Adrenal gland (tissue), 12 donors: Measurements from ENCODE around the gene SPTBN4. TPM values are rescaled to one million over a fixed set of nuclear protein-coding genes. Genes with fewer than 3 reads are reported as not detected.
"Not testable (repeated sequence)": the region's sequence is repeated elsewhere in the genome, so short reads cannot be mapped to it uniquely, and the experiment has no call there.

Experiments used
- DNase-seq, 7 donors: peaks; one replicate each; pipeline ENCODE4 v3.0.0-alpha.2; 2019 to 2020
- H3K27ac ChIP-seq, 5 donors: fragments of 200-600 bp; sonication (generic) in 4 of 5; 1 replicate in 3 of 5; 2 replicates in 2 of 5; pipeline versions ENCODE4 v1.5.1 to v1.8.0; 2016 to 2020; ENCODE audit warnings: mild to moderate bottlenecking in 1 of 5
- H3K27me3 ChIP-seq: fragments of 200-600 bp; 2 replicates; pipeline ENCODE4 v1.8.0; 2021
- H3K36me3 ChIP-seq, 2 donors: fragments of 200-600 bp; replicated peaks in 1 of 2; 1 replicate in 1 of 2; 2 replicates in 1 of 2; pipeline versions ENCODE4 v1.5.1 to v1.8.0; 2018 to 2022
- H3K4me1 ChIP-seq, 2 donors: fragments of 200-600 bp; replicated peaks in 1 of 2; 1 replicate in 1 of 2; 2 replicates in 1 of 2; pipeline versions ENCODE4 v1.5.1 to v1.8.0; 2018 to 2021
- H3K4me3 ChIP-seq, 4 donors: fragments of 200-600 bp; sonication (generic) in 3 of 4; one replicate each; pipeline ENCODE4 v1.5.1; 2016 to 2018
- H3K9me3 ChIP-seq, 3 donors: fragments of 200-600 bp; sonication (generic) in 1 of 3; replicated peaks in 1 of 3; 1 replicate in 2 of 3; 2 replicates in 1 of 3; pipeline versions ENCODE4 v1.5.1 to v1.8.0; 2016 to 2021
- POLR2A ChIP-seq, 2 donors: fragments of 450-650 bp; IDR thresholded peaks; one replicate each; pipeline ENCODE4 v1.6.1; 2017; ENCODE audit warnings: antibody characterized with exemption in 2 of 2, mild to moderate bottlenecking in 2 of 2, moderate library complexity in 1 of 2
- WGBS, 4 donors: extraction: QIAGEN DNeasy Blood & Tissue Kit in 2 of 4; methylation state at CpG; one replicate each; pipeline versions ENCODE4 v1.1.5 to v1.1.7; 2013 to 2017; 5-methylcytosine and 5-hydroxymethylcytosine counted together
- intact Hi-C, 2 donors: fragments of 100-400 bp; cut with DNase I; formaldehyde crosslinking; loops; one replicate each; pipeline versions ENCODE4 v1.14.1 to v1.15.0; 2022 to 2023
- polyA plus RNA-seq, 3 donors: library from polyadenylated mRNA; stranded (reverse); fragments of 200-250 nt in 2 of 3; fragments of 350-450 nt in 1 of 3; fragmentation: Illumina TruSeq in 1 of 3; extraction: RNeasy Lipid Tissue Mini Kit (QIAGEN cat#74804) in 1 of 3; gene quantifications; one replicate each; pipeline ENCODE4 v1.2.3, GENCODE V29; 2013 to 2014
- total RNA-seq, 9 donors: library from RNA; depleted of rRNA in 4 of 9; stranded (reverse); fragments of >200 nt in 4 of 9; fragments of 120-200 nt in 1 of 9; fragmentation: NEBNext Ultra II Directional in 1 of 9; extraction: Animal tissue kit (Norgen Biotek cat#: 25700) in 1 of 9; gene quantifications; one replicate each; pipeline versions ENCODE4 v1.1.0 to v1.2.4, GENCODE V29; 2013 to 2023
- TF ChIP-seq, protein P1 (sequence below), 6 experiments: fragments of 450-650 bp in 4 of 6; fragments of 200-600 bp in 2 of 6; sonication (generic) in 1 of 6; IDR thresholded peaks; 1 replicate in 5 of 6; 2 replicates in 1 of 6; pipeline versions ENCODE4 v1.5.1 to v1.8.0; 2016 to 2021; ENCODE audit warnings: antibody characterized with exemption in 6 of 6, mild to moderate bottlenecking in 2 of 6, moderate library complexity in 1 of 6
- donor health status: healthy with polysubstance abuse.
- donor health status: Bipolar disorder and iron deficiency.
- donor health status: DM: yes; HTN: yes; CAD: no.
- donor health status: DM: no; HTN: no; CAD: no.
- donor health status: DM: no; HTN: no; CAD: no.
- donor health status: DM: yes; HTN: yes; CAD: no.

Gene SPTBN4
- total and polyA plus RNA-seq, 12 donors = 0.91 to 46.7 (median 3.3) TPM

DNA sequence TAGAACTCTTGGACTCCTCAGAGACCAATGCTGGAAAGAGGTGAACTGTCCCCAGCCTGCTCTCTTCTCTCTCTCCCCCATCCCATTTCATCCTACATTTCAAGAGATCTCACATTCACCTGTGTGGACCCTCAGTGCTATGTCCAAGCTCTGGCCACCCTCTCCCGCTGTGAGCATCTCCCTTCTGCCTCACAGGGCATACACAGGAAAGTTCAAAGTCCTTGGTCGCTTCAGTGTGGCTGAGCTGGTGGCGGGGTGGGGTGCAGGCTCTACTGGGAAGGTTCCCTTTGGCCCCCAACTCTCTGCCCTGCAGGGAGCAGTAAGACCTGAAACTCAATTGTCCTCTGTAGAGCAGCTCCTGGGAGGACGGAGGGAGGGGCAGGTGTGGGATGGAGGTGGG is 27.0 kb downstream of the SPTBN4 start:
- intact Hi-C loops = no loop called here
- Histone ChIP-seq H3K36me3 (no peaks in the 10 kb centered on the region), H3K27ac (no peak overlapping the region), H3K4me3 (no peak overlapping the region), H3K9me3 (no peaks in the 10 kb centered on the region), H3K27me3 (no peaks in the 10 kb centered on the region), H3K4me1 (no peaks in the 10 kb centered on the region)
- TF ChIP-seq POLR2A (IDR thresholded peaks at IDR 0.05) = no peak
- TF ChIP-seq, protein P1, sequence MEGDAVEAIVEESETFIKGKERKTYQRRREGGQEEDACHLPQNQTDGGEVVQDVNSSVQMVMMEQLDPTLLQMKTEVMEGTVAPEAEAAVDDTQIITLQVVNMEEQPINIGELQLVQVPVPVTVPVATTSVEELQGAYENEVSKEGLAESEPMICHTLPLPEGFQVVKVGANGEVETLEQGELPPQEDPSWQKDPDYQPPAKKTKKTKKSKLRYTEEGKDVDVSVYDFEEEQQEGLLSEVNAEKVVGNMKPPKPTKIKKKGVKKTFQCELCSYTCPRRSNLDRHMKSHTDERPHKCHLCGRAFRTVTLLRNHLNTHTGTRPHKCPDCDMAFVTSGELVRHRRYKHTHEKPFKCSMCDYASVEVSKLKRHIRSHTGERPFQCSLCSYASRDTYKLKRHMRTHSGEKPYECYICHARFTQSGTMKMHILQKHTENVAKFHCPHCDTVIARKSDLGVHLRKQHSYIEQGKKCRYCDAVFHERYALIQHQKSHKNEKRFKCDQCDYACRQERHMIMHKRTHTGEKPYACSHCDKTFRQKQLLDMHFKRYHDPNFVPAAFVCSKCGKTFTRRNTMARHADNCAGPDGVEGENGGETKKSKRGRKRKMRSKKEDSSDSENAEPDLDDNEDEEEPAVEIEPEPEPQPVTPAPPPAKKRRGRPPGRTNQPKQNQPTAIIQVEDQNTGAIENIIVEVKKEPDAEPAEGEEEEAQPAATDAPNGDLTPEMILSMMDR (IDR thresholded peaks at IDR 0.05) = no peak
- WGBS, 4 donors = 64 to 70% (median 65%) methylated on average over 3 to 4 of the region's 4 CpGs
- DNase-seq = no peak

- Histone ChIP-seq H3K4me3 (no peak overlapping the region), H3K27ac (no peak overlapping the region), H3K27me3 (no peaks in the 10 kb centered on the region), H3K4me1 (no peaks in the 10 kb centered on the region), H3K9me3 (no peaks in the 10 kb centered on the region), H3K36me3 (no peaks in the 10 kb centered on the region)
- no peak for DNase-seq
- intact Hi-C loops = no loop called here
- 62 to 79% (median 74%) methylated on average over 1 of the region's 1 CpG for WGBS, 4 donors
- TF ChIP-seq, protein P1 (IDR thresholded peaks at IDR 0.05) = no peak
- TF ChIP-seq POLR2A (IDR thresholded peaks at IDR 0.05) = no peak
Observed at GRCh38 chr19:40494191-40494838, 27.5 kb downstream of the SPTBN4 start.

DNA sequence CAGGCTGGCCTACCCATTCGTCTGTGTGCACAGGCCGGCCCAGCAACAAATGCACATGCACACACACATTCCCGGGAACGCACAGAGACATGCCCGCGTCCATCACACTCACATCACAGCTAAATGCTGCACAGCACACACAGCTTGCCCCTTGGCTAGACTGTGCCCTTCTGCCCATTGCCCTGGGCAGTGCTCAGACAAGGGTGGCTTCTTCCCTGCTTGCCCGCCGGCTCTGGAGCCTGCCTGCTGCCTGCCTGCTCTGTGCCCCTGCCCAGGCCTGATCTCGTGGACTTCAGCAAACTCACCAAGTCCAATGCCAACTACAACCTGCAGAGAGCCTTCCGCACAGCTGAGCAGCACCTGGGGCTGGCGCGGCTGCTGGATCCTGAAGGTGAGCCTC is 30.4 kb downstream of the SPTBN4 start:
- DNase-seq = no peak
- Histone ChIP-seq H3K27me3 (no peaks in the 10 kb centered on the region), H3K4me1 (no peaks in the 10 kb centered on the region), H3K36me3 (no peaks in the 10 kb centered on the region), H3K4me3 (no peak overlapping the region), H3K27ac (no peak overlapping the region), H3K9me3 (no peaks in the 10 kb centered on the region)
- intact Hi-C loops = no loop called here
- WGBS, 4 donors = 84 to 93% (median 86%) methylated on average over 8 to 12 of the region's 12 CpGs
- TF ChIP-seq, protein P1 (IDR thresholded peaks at IDR 0.05) = no peak
- TF ChIP-seq POLR2A (IDR thresholded peaks at IDR 0.05) = no peak

DNA sequence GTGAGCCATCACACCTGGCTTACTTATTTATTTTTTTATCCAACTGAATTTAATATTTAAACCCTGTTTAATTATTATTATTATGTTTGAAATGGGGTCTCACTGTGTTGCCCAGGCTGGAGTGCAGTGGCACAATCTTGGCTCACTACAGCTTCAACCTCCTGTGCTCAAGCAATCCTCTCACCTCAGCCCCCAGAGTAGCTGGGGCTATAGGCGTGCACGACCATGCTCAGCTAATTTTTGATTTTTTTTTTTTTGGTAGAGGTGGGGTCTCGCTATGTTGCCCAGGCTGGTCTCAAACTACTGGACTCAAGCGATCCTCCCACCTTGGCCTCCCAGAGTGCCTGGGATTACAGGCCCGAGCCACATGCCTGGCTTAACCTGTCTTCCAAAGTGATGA is 32.5 kb downstream of the SPTBN4 start:
- intact Hi-C loops = no loop called here
- no peaks in the 10 kb centered on the region for H3K36me3 ChIP-seq
- 90 to 92% (median 91%) methylated on average over 5 of the region's 5 CpGs for WGBS, 4 donors
- no peak for DNase-seq
- H3K4me1 ChIP-seq = no peaks in the 10 kb centered on the region
- no peak for TF ChIP-seq POLR2A (IDR thresholded peaks at IDR 0.05)
- TF ChIP-seq, protein P1 (IDR thresholded peaks at IDR 0.05) = no peak
- no peak overlapping the region for H3K4me3 ChIP-seq
- no peaks in the 10 kb centered on the region for H3K27me3 ChIP-seq
- H3K27ac ChIP-seq = no peak overlapping the region
- no peaks in the 10 kb centered on the region for H3K9me3 ChIP-seq

- 85 to 94% (median 91%) methylated on average over 8 of the region's 8 CpGs for WGBS, 4 donors
- DNase-seq, intact Hi-C loops: not testable (repeated sequence)
Observed at GRCh38 chr19:40500678-40501530, 34.1 kb downstream of the SPTBN4 start.

More at GRCh38 chr19:40500678-40501530, 34.1 kb downstream of the SPTBN4 start:
- H3K27ac ChIP-seq, H3K4me3 ChIP-seq, H3K36me3 ChIP-seq, H3K27me3 ChIP-seq, H3K9me3 ChIP-seq, H3K4me1 ChIP-seq: not testable (repeated sequence)
